Erythroblast (primary cell): ENCODE data around the gene MILR1.

Source experiments
- GATA1 ChIP-seq: IDR thresholded peaks from 2 replicates; pipeline ENCODE4 v1.6.1; 2011; ENCODE audit warnings: low read depth, mild to moderate bottlenecking, control low read depth, low read length, moderate library complexity
- POLR2A ChIP-seq: IDR thresholded peaks from 2 replicates; pipeline ENCODE4 v1.6.1; 2011; ENCODE audit warnings: mild to moderate bottlenecking, low read length

- TF ChIP-seq POLR2A (no peak), GATA1 (no peak)
Observed at GRCh38 chr17:64470625-64471024, 21.7 kb downstream of the MILR1 start.
